Spinal cord (tissue), 10 donors: ENCODE data around the gene AKAP6. TPM values are rescaled to one million over a fixed set of nuclear protein-coding genes. Genes with fewer than 3 reads are reported as not detected.

Experiments used
- DNase-seq, 6 donors: peaks; one replicate each; pipeline versions ENCODE4 v3.0.0 to v3.0.0-alpha.2; 2013 to 2015; ENCODE audit warnings: low spot score in 6 of 6, low read depth in 4 of 6
- H3K27ac ChIP-seq: one replicate; pipeline ENCODE4 v1.5.1; 2013; ENCODE audit warnings: low read depth, low read length, control low read depth
- H3K27me3 ChIP-seq: one replicate; pipeline ENCODE4 v1.6.1; 2013; ENCODE audit warnings: low read length; ENCODE audit not compliant: control insufficient read depth, insufficient read depth
- H3K36me3 ChIP-seq: one replicate; pipeline ENCODE4 v1.6.1; 2013; ENCODE audit warnings: low read length; ENCODE audit not compliant: control insufficient read depth, insufficient read depth
- H3K4me1 ChIP-seq: one replicate; pipeline ENCODE4 v1.6.1; 2013; ENCODE audit warnings: low read length; ENCODE audit not compliant: control insufficient read depth, insufficient read depth
- H3K4me3 ChIP-seq: one replicate; pipeline ENCODE4 v1.5.1; 2013; ENCODE audit warnings: low read depth, low read length, control low read depth
- H3K9me3 ChIP-seq: one replicate; pipeline ENCODE4 v1.6.1; 2013; ENCODE audit warnings: low read length; ENCODE audit not compliant: control insufficient read depth, insufficient read depth
- WGBS: methylation state at CpG from one replicate; pipeline ENCODE4 v1.1.5; 2013; ENCODE audit warnings: missing lambda C conversion rate; ENCODE audit not compliant: insufficient coverage; 5-methylcytosine and 5-hydroxymethylcytosine counted together
- polyA plus RNA-seq, 2 donors: library from polyadenylated mRNA; unstranded; fragments of 120-200 nt; gene quantifications; one replicate each; pipeline ENCODE4 v1.2.1, GENCODE V29; 2013; ENCODE audit not compliant: insufficient read length in 2 of 2
- total RNA-seq, 2 donors: library from RNA; depleted of rRNA in 1 of 2; stranded (reverse); fragments of 120-200 nt in 1 of 2; fragments of >200 nt in 1 of 2; gene quantifications; one replicate each; pipeline versions ENCODE4 v1.2.3 to v1.2.4, GENCODE V29; 2013 to 2014
- donor health status: healthy.

AKAP6 gene
- total and polyA plus RNA-seq, 4 donors, result 42.6 to 126 (median 78.7) TPM

DNA sequence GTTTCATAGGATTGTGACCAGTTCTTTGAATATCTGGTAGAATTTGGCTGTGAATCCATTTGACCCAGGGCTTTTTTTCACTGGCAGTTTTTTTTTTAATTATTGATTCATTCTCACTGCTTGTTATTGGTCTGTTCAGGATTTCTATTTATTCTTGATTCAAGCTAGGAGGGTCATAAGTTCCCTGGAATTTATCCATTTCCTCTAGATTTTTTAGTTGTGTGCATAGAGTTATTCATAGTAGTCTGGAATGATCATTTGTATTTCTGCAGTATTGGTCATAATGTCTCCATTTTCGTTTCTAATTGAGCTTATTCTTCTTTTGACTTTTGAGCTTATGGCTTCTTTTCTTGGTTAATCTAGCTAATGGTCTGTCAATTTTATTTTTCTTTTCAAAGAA, 291.6 kb downstream of the AKAP6 start:
- no peak for DNase-seq
- Histone ChIP-seq H3K36me3 (no peaks in the 10 kb centered on the region), H3K4me3 (no peak overlapping the region), H3K27me3 (no peaks in the 10 kb centered on the region), H3K4me1 (no peaks in the 10 kb centered on the region), H3K27ac (no peak overlapping the region), H3K9me3 (peaks cover 5% of the 10 kb centered on the region)
- no CpG with 5 or more reads among the region's 1 CpG for WGBS

DNA sequence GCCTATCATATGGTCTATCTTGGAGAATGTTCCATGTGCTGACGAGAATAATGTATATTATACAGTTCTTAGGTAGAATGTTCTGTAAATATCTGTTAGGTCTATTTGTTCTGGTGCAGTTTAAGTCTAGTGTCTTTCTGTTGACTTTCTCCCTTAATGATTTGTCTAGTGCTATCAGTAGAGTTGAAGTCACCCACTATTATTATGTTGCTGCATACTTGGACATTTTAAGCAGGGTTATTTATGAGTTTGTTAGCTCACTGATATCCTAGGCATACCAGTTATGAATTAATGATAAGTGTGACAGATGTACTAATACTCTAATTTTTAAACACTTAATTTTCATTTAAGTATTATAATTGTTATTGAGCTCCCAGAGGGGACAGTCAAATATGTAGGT, 292.5 kb downstream of the AKAP6 start:
- Histone ChIP-seq H3K4me1 (no peaks in the 10 kb centered on the region), H3K4me3 (no peak overlapping the region), H3K27ac (no peak overlapping the region), H3K36me3 (no peaks in the 10 kb centered on the region), H3K9me3 (peaks cover 5% of the 10 kb centered on the region), H3K27me3 (no peaks in the 10 kb centered on the region)
- WGBS, result no CpG with 5 or more reads among the region's 1 CpG
- no peak for DNase-seq

DNA sequence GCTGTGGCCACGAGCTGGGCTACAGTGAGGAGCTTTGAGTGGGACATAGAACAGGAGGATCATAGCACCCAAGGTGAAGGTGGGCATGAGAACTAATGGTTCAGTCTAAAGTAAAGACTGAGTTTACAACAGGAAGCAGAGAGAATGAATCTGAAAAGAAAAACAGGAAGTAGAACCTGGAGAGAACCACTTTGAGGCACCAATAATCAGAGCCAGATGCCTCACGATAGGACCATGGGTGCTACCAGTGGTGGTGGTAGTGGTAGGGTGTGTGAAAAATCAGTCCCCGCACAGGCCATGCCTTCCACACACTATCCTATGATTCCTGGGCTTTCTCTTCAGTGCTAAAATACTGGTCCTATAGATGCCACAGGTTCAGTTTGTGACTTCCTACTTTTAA, 293.6 kb downstream of the AKAP6 start:
- Histone ChIP-seq H3K9me3 (peaks cover 3% of the 10 kb centered on the region), H3K4me3 (no peak overlapping the region), H3K4me1 (no peaks in the 10 kb centered on the region), H3K27me3 (no peaks in the 10 kb centered on the region), H3K27ac (no peak overlapping the region), H3K36me3 (no peaks in the 10 kb centered on the region)
- DNase-seq, result no peak
- WGBS, result 80% methylated on average over 1 of the region's 3 CpGs

DNA sequence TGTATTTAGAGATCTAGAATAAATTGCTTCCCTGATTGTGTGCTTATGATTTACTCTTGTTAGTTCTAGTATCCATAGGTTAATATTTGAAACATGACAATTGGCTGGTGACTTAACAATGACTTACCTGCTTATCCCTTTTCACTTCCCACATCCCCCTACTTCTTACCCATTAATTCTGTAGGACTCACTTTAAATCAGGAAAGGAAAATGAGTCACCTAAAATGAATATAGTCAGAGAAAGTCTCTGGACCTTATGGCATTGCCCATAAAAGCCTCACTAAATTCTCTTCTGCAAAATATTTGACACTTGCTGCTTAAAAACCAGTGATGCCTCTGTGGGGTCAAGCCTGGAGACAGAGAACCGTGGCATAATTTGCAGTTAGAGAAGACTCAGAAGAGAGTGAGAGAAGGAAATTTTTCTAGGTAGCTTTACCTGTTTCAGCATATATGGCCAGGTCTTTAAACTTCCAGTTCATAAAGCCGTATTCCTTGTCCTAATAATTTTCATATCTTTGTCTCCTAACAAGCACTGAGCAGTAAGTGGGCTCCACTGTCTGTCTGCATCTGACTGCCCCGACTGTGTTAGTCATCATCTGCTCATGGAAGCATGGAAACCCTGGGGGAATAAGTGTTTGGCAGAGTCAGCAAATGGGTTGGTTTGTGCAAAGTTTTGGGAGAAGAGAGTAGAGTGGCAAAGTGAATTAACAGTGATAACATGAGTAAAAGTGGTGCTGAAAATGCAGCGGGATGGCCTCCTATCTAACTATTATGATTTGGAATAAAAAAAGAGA, 294.4 kb downstream of the AKAP6 start:
- H3K4me3 ChIP-seq, result no peak overlapping the region
- no peak for DNase-seq
- no peak overlapping the region for H3K27ac ChIP-seq
- H3K9me3 ChIP-seq, result peaks cover 3% of the 10 kb centered on the region
- 75% methylated on average over 2 of the region's 4 CpGs for WGBS
- H3K36me3 ChIP-seq, result no peaks in the 10 kb centered on the region
- H3K4me1 ChIP-seq, result no peaks in the 10 kb centered on the region
- no peaks in the 10 kb centered on the region for H3K27me3 ChIP-seq

DNA sequence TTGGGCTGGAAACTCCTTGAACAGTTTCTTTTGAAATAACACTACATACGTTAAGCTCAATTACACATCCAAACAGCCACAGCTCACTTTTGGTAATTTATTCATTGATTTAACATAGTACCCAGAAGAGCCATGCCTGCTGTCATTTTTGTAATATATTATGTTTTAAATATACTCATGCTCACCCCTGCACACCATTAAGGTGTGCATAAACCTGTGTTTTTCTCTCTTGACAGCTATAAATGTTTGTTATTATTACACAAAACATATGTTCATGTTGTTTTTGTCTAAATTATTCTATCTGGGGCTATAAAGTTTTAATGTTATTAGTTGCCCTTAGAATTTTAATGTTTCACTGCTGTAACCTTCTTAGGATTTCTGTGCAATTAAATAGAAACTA, 296.1 kb downstream of the AKAP6 start:
- no peaks in the 10 kb centered on the region for H3K36me3 ChIP-seq
- H3K4me1 ChIP-seq, result no peaks in the 10 kb centered on the region
- H3K27ac ChIP-seq, result no peak overlapping the region
- WGBS, result no CpG with 5 or more reads among the region's 1 CpG
- no peaks in the 10 kb centered on the region for H3K27me3 ChIP-seq
- H3K4me3 ChIP-seq, result no peak overlapping the region
- H3K9me3 ChIP-seq, result no peaks in the 10 kb centered on the region
- peak in 1 of 6 donors; percentile 88 for DNase-seq

DNA sequence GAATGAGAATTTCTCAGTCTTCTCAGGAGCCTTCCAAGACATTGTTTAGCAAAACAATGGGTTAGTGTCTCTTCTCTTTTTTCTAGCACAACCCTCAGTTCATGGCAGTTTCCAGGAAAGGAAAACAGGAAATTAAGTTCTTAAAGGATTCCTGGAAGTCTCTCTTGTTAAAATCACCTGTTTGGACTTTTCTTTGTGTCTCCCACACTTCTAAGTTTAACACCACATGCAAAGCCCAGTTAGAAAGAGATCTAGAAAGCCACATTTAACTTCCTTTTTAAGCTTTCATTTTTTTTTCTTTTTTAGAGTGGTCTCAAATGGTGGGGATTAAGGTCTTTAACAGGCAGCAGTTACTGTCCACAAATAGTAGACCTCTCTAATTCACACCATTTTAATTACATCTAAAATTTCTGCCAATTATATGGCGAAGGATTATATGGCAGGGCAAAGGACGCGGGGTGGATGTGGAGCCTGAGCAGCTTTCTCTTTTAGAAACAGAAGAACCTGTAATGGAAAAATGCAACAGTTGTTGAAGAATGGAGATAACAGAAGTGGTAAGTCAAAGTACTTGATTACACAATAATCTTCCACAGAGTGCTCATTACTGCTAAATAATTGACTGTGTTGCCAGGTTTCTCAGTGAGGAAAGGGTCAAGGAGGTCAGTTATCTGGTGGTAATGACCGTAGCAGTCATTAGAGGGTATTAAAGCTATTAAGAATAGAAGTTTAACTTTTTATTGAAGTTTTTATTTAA, 298.6 kb downstream of the AKAP6 start:
- no CpG with 5 or more reads among the region's 4 CpGs for WGBS
- Histone ChIP-seq H3K27ac (no peak overlapping the region), H3K36me3 (no peaks in the 10 kb centered on the region), H3K4me3 (no peak overlapping the region), H3K9me3 (no peaks in the 10 kb centered on the region), H3K27me3 (no peaks in the 10 kb centered on the region), H3K4me1 (no peaks in the 10 kb centered on the region)
- no peak for DNase-seq

DNA sequence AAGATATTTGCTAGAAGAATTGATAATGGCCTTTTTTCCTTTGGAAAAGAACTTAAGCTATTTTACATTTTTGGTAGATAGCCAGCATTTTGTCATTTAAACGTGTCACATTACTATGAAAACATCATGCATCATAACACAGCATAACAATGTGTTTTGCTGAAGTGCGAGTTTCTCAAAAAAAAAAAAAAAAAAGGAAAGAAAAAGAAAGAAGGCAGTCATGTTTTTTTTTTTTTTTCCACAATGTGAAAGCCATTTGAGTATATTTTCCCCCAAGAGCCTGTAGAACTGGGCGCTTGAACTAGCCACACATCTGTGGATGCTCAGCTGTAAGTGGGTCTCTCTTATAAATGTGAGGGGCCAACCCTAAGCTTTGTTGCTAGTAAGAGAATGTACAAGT, 300.1 kb downstream of the AKAP6 start:
- WGBS, result no CpG with 5 or more reads among the region's 3 CpGs
- H3K36me3 ChIP-seq, result no peaks in the 10 kb centered on the region
- no peaks in the 10 kb centered on the region for H3K4me1 ChIP-seq
- peak in 1 of 6 donors; percentile 21 for DNase-seq
- no peaks in the 10 kb centered on the region for H3K27me3 ChIP-seq
- H3K4me3 ChIP-seq, result no peak overlapping the region
- H3K9me3 ChIP-seq, result no peaks in the 10 kb centered on the region
- H3K27ac ChIP-seq, result no peak overlapping the region

DNA sequence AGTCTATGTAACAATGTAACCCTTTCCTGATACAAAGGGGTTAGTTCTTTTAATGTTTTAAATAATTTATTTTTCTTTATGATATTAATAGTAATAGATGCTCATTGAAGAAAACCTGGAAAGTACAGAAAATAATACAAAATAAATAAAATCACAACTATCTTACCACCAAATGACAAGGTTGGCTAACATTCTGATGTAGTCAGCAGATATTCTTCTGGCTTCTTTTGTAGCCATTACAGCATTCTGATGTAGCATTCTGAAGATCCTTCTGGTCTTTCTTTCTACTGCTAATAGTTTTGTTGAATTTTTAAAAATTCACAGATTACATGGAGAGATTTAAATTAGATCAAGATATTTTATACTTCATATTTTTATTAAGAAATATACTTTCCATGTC, 301.6 kb downstream of the AKAP6 start:
- no peaks in the 10 kb centered on the region for H3K9me3 ChIP-seq
- DNase-seq, result no peak
- H3K36me3 ChIP-seq, result no peaks in the 10 kb centered on the region
- no peaks in the 10 kb centered on the region for H3K4me1 ChIP-seq
- no peak overlapping the region for H3K27ac ChIP-seq
- no peak overlapping the region for H3K4me3 ChIP-seq
- H3K27me3 ChIP-seq, result no peaks in the 10 kb centered on the region

DNA sequence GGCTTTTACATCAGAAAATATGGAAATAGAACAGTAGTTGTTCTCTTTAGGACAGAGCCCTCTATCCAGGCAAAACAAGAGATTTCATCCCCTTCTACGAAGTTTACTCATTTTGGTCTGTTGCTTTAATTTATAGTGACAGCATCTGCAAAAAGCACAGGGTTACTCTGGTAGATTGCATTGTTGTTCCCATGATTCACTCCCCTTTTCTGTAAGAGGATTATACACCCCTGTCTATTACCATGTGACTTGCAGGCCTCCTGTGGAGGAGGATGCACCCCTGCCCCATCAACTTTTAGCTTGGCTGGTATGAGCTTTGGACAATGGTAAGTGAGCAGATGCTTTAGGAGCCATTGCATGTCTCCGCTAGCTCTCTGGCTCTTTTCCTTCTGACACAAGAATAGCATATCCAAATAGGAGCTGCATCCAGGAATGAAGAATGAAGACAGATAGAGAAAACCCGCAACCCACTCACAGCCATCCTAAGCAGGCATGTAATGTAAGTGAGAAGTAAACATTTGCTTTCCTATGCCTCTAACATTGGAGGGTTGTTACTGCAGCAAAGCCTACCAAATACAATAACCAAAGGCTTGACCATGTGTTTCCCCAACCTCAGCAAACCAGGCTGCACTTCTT, 304.2 kb downstream of the AKAP6 start:
- Histone ChIP-seq H3K4me1 (no peaks in the 10 kb centered on the region), H3K27me3 (no peaks in the 10 kb centered on the region), H3K9me3 (no peaks in the 10 kb centered on the region), H3K36me3 (no peaks in the 10 kb centered on the region), H3K4me3 (no peak overlapping the region), H3K27ac (no peak overlapping the region)
- WGBS, result no CpG with 5 or more reads among the region's 3 CpGs
- DNase-seq, result peak in 1 of 6 donors; percentile 40
